GM13976 (cell line): ENCODE data around the gene EGLN1.

Experiments
- DNase-seq: peaks from one replicate; pipeline ENCODE4 v3.0.0; 2012; ENCODE audit warnings: low spot score
- in situ Hi-C: fragments of 300-500 bp; cut with MboI; formaldehyde crosslinking; loops from one replicate; pipeline ENCODE4 v1.12.0; 2022; ENCODE audit warnings: low sequenced_read_pairs, mixed read lengths, inconsistent platforms; ENCODE audit not compliant: unreplicated experiment
- TF ChIP-seq, protein P1 (sequence below): IDR thresholded peaks from 2 replicates; pipeline ENCODE4 v1.5.1; 2012; ENCODE audit warnings: borderline replicate concordance, mild to moderate bottlenecking; ENCODE audit not compliant: insufficient read depth; ENCODE audit errors: extremely low read depth, missing control alignments, control extremely low read depth

EGLN1 gene

DNA sequence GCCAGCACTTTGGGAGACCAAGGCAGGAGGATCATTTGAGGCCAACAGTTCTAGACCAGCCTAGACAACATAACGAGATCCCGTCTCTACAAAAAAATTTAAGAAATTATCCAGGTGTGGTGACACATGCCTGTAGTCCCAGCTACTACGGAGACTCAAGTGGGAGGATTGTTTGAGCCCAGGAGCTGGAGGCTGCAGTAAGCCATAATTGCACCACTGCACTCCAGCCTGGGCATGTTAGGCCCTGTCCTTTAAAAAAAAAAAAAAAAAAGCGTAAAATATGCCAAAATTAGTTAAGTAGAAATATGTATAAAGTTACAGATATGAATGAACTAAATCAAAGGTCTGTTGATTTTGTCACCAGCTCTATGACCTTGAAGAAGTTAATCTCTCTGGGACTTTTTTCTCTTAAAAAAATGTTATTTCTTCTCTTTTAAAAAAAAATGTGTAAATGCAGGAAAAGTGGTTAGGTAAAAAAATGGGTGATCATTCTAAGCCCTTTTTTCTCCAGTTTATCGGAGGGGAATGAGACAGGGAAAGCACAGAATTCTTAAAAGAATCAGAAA lies 7.0 kb downstream of the EGLN1 start:
- no peak for DNase-seq
- TF ChIP-seq, protein P1, sequence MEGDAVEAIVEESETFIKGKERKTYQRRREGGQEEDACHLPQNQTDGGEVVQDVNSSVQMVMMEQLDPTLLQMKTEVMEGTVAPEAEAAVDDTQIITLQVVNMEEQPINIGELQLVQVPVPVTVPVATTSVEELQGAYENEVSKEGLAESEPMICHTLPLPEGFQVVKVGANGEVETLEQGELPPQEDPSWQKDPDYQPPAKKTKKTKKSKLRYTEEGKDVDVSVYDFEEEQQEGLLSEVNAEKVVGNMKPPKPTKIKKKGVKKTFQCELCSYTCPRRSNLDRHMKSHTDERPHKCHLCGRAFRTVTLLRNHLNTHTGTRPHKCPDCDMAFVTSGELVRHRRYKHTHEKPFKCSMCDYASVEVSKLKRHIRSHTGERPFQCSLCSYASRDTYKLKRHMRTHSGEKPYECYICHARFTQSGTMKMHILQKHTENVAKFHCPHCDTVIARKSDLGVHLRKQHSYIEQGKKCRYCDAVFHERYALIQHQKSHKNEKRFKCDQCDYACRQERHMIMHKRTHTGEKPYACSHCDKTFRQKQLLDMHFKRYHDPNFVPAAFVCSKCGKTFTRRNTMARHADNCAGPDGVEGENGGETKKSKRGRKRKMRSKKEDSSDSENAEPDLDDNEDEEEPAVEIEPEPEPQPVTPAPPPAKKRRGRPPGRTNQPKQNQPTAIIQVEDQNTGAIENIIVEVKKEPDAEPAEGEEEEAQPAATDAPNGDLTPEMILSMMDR = no peak
- in situ Hi-C loops = no loop called here

DNA sequence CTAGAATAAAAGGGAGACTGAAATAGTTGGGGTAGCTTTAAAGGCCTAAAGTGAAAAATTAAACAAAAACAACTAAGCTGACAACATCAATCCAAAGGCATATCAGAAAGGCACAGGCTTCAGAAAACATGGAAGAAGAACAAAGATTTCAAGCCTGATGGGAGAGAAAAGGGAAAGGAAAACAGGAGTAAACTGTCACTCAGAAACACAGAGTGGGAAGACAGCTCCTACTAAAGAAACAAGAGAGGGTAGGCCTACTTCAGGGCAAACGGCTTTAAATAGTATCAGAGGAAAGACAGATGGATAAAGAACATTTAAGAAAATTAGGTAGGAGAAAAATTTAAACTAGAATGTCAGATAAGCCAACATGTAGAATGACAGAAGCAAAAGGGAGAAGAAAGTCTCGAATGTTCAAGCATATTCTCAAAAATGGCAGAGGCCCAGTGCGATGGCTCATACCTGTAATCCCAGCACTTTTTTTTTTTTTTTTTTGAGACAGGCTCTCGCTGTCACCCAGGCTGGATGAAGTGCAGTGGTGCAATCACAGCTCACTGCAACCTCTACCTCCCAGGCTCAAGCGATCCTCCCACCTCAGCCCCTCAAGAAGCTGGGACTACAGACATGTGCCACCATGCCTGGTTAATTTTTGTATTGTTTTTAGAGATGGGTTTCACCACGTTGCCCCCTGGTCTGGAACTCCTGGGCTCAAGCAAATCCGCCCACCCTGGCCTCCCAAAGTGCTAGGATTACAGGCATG lies 7.6 kb downstream of the EGLN1 start:
- in situ Hi-C loops = no loop called here
- TF ChIP-seq, protein P1 = no peak
- no peak for DNase-seq

DNA sequence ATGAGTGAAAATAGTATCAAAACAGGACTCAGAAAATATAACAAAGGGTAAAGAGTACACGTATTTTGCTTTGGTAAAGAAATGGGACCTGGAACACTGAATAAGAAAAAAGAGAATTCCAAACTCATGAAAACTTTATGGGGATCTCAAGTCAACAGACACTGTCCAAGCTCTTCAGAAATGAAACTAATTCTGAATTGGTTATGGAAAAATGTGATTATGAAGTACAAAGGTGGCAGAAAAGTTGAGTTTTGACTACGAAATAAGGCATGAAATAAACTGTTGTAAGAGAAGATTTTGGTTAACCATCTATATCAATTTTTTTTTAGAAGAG lies 8.4 kb downstream of the EGLN1 start:
- no peak for DNase-seq
- in situ Hi-C loops = no loop called here

DNA sequence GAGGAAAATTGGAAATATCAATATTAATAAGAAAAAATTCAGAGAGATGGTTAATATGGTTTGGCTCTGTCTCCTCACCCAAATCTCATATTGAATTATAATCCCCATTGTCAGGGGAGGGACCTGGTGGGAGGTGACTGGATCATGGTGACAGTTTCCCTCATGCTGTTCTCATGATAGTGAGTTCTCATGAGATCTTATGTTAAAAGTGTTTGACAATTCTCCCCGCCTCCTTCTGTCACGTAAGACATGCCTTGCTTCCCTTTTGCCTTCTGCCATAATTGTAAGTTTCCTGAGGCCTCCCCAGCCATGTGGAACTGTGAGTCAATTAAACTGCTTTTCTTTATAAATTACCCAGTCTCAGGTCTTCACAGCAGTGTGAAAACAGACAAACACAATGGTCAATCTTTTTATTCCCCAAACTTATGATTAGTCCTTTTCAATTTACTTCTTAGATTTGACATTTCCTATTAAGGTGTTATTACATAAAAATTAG lies 11.0 kb downstream of the EGLN1 start:
- in situ Hi-C loops = no loop called here
- DNase-seq = no peak
- TF ChIP-seq, protein P1 = no peak

More for the DNA sequence above, 8.4 kb downstream of the EGLN1 start:
- TF ChIP-seq, protein P1 = no peak

DNA sequence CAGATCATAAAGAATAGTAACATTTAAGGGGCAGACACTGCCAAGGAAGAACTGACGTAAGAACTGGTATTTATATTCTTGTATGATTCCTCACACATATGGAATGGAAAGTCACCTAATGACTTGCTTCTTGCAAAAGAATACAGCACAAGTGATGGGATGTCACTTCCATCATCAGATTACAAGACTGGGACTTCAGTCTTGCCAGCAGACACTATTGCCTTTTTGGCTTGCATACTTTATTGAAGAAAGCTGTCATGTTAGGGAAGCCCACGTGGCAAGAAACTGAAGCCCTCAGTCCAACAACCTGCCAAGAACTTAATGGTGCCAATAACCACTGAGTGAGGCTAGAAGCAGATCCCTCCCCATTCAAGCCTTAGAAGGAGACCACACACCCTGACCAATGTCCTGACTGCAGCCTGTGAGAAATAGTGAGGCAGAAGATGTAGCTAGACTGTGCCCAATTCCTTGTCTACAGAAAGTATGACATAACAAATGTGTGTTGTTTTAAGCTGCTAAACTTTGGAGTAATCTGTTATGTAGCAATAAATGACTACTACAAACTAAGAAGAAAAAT lies 12.0 kb downstream of the EGLN1 start:
- in situ Hi-C loops = no loop called here
- TF ChIP-seq, protein P1 = no peak
- no peak for DNase-seq

DNA sequence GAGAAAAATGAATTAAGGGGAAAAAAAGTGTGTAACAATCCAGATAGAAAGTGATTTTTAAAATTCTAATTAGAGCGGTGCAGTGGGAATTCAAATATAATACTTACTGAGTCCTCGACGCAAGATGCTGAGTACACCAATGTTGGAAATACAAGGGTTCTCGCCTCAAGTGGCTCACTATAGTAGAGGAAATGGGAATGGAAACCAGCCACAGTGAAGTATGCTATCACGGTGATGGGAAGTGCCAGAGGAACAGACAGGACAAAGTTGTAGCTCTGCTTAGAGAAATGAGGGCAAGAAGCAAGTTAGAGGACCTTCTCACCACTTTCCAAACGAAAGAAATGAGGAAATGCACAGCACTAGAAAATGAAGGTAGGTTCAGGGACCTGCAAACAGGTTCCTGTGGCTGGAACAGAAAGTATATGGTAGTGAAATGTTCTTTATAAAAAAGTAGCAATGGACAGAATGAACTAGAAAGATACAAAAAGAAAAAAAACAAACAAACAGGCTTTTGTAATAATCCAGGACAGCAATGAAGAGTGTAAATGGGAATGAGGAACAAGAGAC lies 13.5 kb downstream of the EGLN1 start:
- TF ChIP-seq, protein P1 = no peak
- in situ Hi-C loops = no loop called here
- DNase-seq = no peak
